HG03066 (cell line): ENCODE data around the gene C5orf63.
"Not testable (repeated sequence)": the region's sequence is repeated elsewhere in the genome, so short reads cannot be mapped to it uniquely, and the experiment has no call there.

ENCODE experiments used
- ATAC-seq: cut with Tn5 transposase; IDR thresholded peaks from one replicate; pipeline ENCODE4 v1.9.1; 2021; ENCODE audit warnings: low read depth; ENCODE audit not compliant: unreplicated experiment

The C5orf63 gene

GRCh38 chr5:127076315-127077129, 3.2 kb upstream of the C5orf63 start:
- ATAC-seq, result no peak

GRCh38 chr5:127074466-127074865, 1.2 kb upstream of the C5orf63 start:
- ATAC-seq, result no peak

- ATAC-seq, result no peak
Observed at GRCh38 chr5:127070243-127070642, 3.1 kb downstream of the C5orf63 start.

- ATAC-seq, result no peak
Observed at GRCh38 chr5:127068493-127069214, 4.6 kb downstream of the C5orf63 start.

- no peak for ATAC-seq
Observed at GRCh38 chr5:127066721-127067120, 6.6 kb downstream of the C5orf63 start.

GRCh38 chr5:127064253-127064840, 9.0 kb downstream of the C5orf63 start:
- no peak for ATAC-seq

- ATAC-seq, result no peak
Observed at GRCh38 chr5:127063257-127063913, 9.9 kb downstream of the C5orf63 start.

GRCh38 chr5:127061956-127062355, 11.3 kb downstream of the C5orf63 start:
- ATAC-seq, result no peak

- ATAC-seq, result no peak
Observed at GRCh38 chr5:127061537-127061936, 11.8 kb downstream of the C5orf63 start.

GRCh38 chr5:127060470-127060985, 12.8 kb downstream of the C5orf63 start:
- ATAC-seq, result no peak

GRCh38 chr5:127056896-127057295, 16.4 kb downstream of the C5orf63 start:
- no peak for ATAC-seq

GRCh38 chr5:127055880-127056653, 17.2 kb downstream of the C5orf63 start:
- ATAC-seq, result no peak

- ATAC-seq, result not testable (repeated sequence)
Observed at GRCh38 chr5:127053551-127053950, 19.8 kb downstream of the C5orf63 start.

GRCh38 chr5:127053049-127053448, 20.3 kb downstream of the C5orf63 start:
- no peak for ATAC-seq

GRCh38 chr5:127051591-127051990, 21.7 kb downstream of the C5orf63 start:
- ATAC-seq, result no peak

GRCh38 chr5:127046343-127047072, 26.8 kb downstream of the C5orf63 start:
- no peak for ATAC-seq

- no peak for ATAC-seq
Observed at GRCh38 chr5:127042593-127042992, 30.7 kb downstream of the C5orf63 start.

- ATAC-seq, result no peak
Observed at GRCh38 chr5:127041571-127041970, 31.7 kb downstream of the C5orf63 start.

- no peak for ATAC-seq
Observed at GRCh38 chr5:127040796-127041520, 32.3 kb downstream of the C5orf63 start.
